Esophagus squamous epithelium (tissue), 4 donors: ENCODE measurements around the gene DDX17.

Experiments used
- POLR2A ChIP-seq, 4 donors: fragments of 450-650 bp; IDR thresholded peaks; one replicate each; pipeline ENCODE4 v1.6.1; 2017; ENCODE audit warnings: antibody characterized with exemption in 4 of 4, mild to moderate bottlenecking in 4 of 4, moderate library complexity in 3 of 4
- TF ChIP-seq, protein P1 (sequence below), 6 experiments: fragments of 450-650 bp in 4 of 6; fragments of 200-600 bp in 2 of 6; sonication (generic) in 2 of 6; IDR thresholded peaks; one replicate each; pipeline ENCODE4 v1.5.1; 2016 to 2019; ENCODE audit warnings: antibody characterized with exemption in 6 of 6, mild to moderate bottlenecking in 4 of 6, moderate library complexity in 4 of 6

DNA sequence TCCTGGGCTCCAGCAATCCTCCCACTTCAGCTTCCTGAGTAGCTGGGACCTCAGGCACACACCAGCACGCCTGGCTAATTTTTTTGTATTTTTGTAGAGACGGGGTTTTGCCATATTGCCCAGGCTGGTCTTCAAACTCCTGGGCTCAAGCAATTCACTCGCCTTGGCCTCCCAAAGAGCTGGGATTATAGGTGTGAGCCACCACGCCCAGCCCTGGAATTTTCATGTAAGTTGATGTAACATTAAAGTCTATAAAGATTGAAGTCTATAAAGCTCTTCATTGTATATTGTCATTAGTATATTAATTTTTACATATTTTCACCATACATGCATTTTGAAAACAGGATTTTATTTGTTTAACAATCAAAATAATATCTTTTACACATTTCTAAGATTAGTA, 12.5 kb upstream of the DDX17 start:
- TF ChIP-seq, protein P1, sequence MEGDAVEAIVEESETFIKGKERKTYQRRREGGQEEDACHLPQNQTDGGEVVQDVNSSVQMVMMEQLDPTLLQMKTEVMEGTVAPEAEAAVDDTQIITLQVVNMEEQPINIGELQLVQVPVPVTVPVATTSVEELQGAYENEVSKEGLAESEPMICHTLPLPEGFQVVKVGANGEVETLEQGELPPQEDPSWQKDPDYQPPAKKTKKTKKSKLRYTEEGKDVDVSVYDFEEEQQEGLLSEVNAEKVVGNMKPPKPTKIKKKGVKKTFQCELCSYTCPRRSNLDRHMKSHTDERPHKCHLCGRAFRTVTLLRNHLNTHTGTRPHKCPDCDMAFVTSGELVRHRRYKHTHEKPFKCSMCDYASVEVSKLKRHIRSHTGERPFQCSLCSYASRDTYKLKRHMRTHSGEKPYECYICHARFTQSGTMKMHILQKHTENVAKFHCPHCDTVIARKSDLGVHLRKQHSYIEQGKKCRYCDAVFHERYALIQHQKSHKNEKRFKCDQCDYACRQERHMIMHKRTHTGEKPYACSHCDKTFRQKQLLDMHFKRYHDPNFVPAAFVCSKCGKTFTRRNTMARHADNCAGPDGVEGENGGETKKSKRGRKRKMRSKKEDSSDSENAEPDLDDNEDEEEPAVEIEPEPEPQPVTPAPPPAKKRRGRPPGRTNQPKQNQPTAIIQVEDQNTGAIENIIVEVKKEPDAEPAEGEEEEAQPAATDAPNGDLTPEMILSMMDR (IDR thresholded peaks at IDR 0.05): no peak
- no peak for TF ChIP-seq POLR2A (IDR thresholded peaks at IDR 0.05)
